Measurements from ENCODE around the gene DDX47.

- TF ChIP-seq, protein P1, sequence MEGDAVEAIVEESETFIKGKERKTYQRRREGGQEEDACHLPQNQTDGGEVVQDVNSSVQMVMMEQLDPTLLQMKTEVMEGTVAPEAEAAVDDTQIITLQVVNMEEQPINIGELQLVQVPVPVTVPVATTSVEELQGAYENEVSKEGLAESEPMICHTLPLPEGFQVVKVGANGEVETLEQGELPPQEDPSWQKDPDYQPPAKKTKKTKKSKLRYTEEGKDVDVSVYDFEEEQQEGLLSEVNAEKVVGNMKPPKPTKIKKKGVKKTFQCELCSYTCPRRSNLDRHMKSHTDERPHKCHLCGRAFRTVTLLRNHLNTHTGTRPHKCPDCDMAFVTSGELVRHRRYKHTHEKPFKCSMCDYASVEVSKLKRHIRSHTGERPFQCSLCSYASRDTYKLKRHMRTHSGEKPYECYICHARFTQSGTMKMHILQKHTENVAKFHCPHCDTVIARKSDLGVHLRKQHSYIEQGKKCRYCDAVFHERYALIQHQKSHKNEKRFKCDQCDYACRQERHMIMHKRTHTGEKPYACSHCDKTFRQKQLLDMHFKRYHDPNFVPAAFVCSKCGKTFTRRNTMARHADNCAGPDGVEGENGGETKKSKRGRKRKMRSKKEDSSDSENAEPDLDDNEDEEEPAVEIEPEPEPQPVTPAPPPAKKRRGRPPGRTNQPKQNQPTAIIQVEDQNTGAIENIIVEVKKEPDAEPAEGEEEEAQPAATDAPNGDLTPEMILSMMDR (conservative IDR thresholded peaks at IDR 0.05; ENCODE audit: low read length), result no peak
- no peak for TF ChIP-seq EZH2phosphoT487 (IDR thresholded peaks at IDR 0.05; ENCODE audit: borderline replicate concordance, low read depth, low read length)
Observed at GRCh38 chr12:12779007-12779406, 34.1 kb upstream of the DDX47 start.

Measured in OCI-LY7 (cell line).